PC-3 (cell line): ENCODE data around the gene CEP112. TPM values are rescaled to one million over a fixed set of nuclear protein-coding genes. Genes with fewer than 3 reads are reported as not detected.

ENCODE experiments used
- ATAC-seq: fragments of 200-7000 bp; cut with Tn5 transposase; 2 replicates; pipeline ENCODE4 v1.9.1; 2020; ENCODE audit warnings: mild to moderate bottlenecking, moderate library complexity
- BruUV-seq: library from RNA; stranded (reverse); fragments of 400-500 nt; replicated peaks from 2 replicates; lab custom pipeline; 2021; lab: Mats Ljungman, UMichigan
- CTCF ChIA-PET: fragments of 300-600 bp; sonication (Branson Sonifier 250); formaldehyde crosslinking; loops from one replicate; lab custom pipeline; 2022; ENCODE audit warnings: antibody characterized with exemption; lab: Charles Lee
- POLR2A ChIA-PET: fragments of 300-600 bp; sonication (Branson Sonifier 250); formaldehyde crosslinking; loops from one replicate; lab custom pipeline; 2022; ENCODE audit warnings: antibody characterized with exemption; ENCODE audit not compliant: unreplicated experiment; lab: Charles Lee
- DNase-seq: peaks from one replicate; pipeline ENCODE4 v3.0.0-alpha.2; 2015
- H2AFZ ChIP-seq: fragments of 300-600 bp; sonication (generic); 2 replicates; pipeline ENCODE4 v1.6.0; 2016; ENCODE audit warnings: antibody characterized with exemption, low read length
- H3F3A ChIP-seq: fragments of 300-600 bp; sonication (generic); one replicate; pipeline ENCODE4 v1.6.0; 2017; ENCODE audit warnings: antibody characterized with exemption, low read length, control low read depth, mild to moderate bottlenecking; ENCODE audit not compliant: unreplicated experiment
- H3K27ac ChIP-seq: fragments of 300-600 bp; sonication (generic); 2 replicates; pipeline ENCODE4 v1.5.1; 2016; ENCODE audit warnings: mild to moderate bottlenecking, low read length
- H3K27me3 ChIP-seq: fragments of 300-600 bp; sonication (generic); 2 replicates; pipeline ENCODE4 v1.6.1; 2016; ENCODE audit warnings: low read length, mixed read lengths
- H3K36me3 ChIP-seq: fragments of 300-600 bp; sonication (generic); 2 replicates; pipeline ENCODE4 v1.6.1; 2016; ENCODE audit warnings: low read depth, mixed run types, low read length, mixed read lengths
- H3K4me1 ChIP-seq: fragments of 300-600 bp; sonication (generic); 2 replicates; pipeline ENCODE4 v1.5.1; 2016; ENCODE audit warnings: low read length; ENCODE audit not compliant: insufficient read depth
- H3K4me2 ChIP-seq: fragments of 300-600 bp; sonication (generic); 2 replicates; pipeline ENCODE4 v1.6.0; 2016; ENCODE audit warnings: low read length
- H3K4me3 ChIP-seq: fragments of 300-600 bp; sonication (generic); 2 replicates; pipeline ENCODE4 v1.5.1; 2016; ENCODE audit warnings: mild to moderate bottlenecking, low read length, mixed read lengths
- H3K79me2 ChIP-seq: fragments of 300-600 bp; sonication (generic); 2 replicates; pipeline ENCODE4 v1.6.1; 2017; ENCODE audit warnings: low read length, mixed read lengths
- H3K9ac ChIP-seq: fragments of 300-600 bp; sonication (generic); 2 replicates; pipeline ENCODE4 v1.6.0; 2016; ENCODE audit warnings: mild to moderate bottlenecking, low read length
- H3K9me2 ChIP-seq: fragments of 300-600 bp; sonication (generic); replicated peaks from 2 replicates; pipeline ENCODE4 v1.6.1; 2016; ENCODE audit warnings: mixed run types, low read length, mixed read lengths
- H3K9me3 ChIP-seq: fragments of 300-600 bp; sonication (generic); 2 replicates; pipeline ENCODE4 v1.6.1; 2016; ENCODE audit warnings: low read length, mixed read lengths
- H4K20me1 ChIP-seq: fragments of 300-600 bp; sonication (generic); 2 replicates; pipeline ENCODE4 v1.6.1; 2016; ENCODE audit warnings: low read length, mixed read lengths
- EZH2 ChIP-seq: fragments of 300-600 bp; sonication (generic); IDR thresholded peaks from one replicate; pipeline ENCODE4 v1.6.1; 2017; ENCODE audit warnings: antibody characterized with exemption, mild to moderate bottlenecking, low read length; ENCODE audit not compliant: unreplicated experiment
- EZH2phosphoT487 ChIP-seq: fragments of 300-600 bp; sonication (generic); IDR thresholded peaks from 2 replicates; pipeline ENCODE4 v1.6.1; 2018; ENCODE audit warnings: mild to moderate bottlenecking, antibody characterized with exemption, low read length, borderline replicate concordance
- intact Hi-C: fragments of 100-400 bp; cut with micrococcal nuclease; formaldehyde crosslinking; loops from 2 replicates; pipeline ENCODE4 v1.9.0; 2023
- total RNA-seq: library from RNA; depleted of rRNA; stranded (reverse); fragments of >200 nt; gene quantifications from 2 replicates; pipeline ENCODE4 v1.2.3, GENCODE V29; 2014
- TF ChIP-seq, protein P1 (sequence below): fragments of 300-600 bp; sonication (generic); conservative IDR thresholded peaks from 2 replicates; pipeline ENCODE4 v1.5.1; 2017; ENCODE audit warnings: antibody characterized with exemption, low read depth, mild to moderate bottlenecking, low read length

Gene CEP112
- total RNA-seq, 1 experiment from 2014 or later = 6.5 TPM

GRCh38 chr17:65888649-65889048, 303.3 kb downstream of the CEP112 start:
- no peaks in the 10 kb centered on the region for H3K36me3 ChIP-seq
- DNase-seq = no peak
- no peak overlapping the region for H2AFZ ChIP-seq
- ChIA-PET POLR2A (interaction anchor here (0.7 kb wide), 1 partner anchor 33 kb away, joined by 3 read pairs; no protein-coding TSS in a partner anchor), CTCF (no interaction called here)
- BruUV-seq = no TSS peak
- H3K9ac ChIP-seq = no peak overlapping the region
- no peak for ATAC-seq
- H3K4me1 ChIP-seq = 0 out of 2 replicates have a peak, but pooled peaks cover 4% of the 10 kb centered on the region
- no peaks in the 10 kb centered on the region for H3K79me2 ChIP-seq
- H3K4me2 ChIP-seq = no peak overlapping the region
- H3K9me3 ChIP-seq = no peaks in the 10 kb centered on the region
- 0 out of 2 replicates have a peak, but pooled peaks cover 2% of the 10 kb centered on the region for H3K9me2 ChIP-seq
- H3F3A ChIP-seq = no peaks in the 10 kb centered on the region
- no peaks in the 10 kb centered on the region for H4K20me1 ChIP-seq
- intact Hi-C loops = no loop called here
- TF ChIP-seq, protein P1, sequence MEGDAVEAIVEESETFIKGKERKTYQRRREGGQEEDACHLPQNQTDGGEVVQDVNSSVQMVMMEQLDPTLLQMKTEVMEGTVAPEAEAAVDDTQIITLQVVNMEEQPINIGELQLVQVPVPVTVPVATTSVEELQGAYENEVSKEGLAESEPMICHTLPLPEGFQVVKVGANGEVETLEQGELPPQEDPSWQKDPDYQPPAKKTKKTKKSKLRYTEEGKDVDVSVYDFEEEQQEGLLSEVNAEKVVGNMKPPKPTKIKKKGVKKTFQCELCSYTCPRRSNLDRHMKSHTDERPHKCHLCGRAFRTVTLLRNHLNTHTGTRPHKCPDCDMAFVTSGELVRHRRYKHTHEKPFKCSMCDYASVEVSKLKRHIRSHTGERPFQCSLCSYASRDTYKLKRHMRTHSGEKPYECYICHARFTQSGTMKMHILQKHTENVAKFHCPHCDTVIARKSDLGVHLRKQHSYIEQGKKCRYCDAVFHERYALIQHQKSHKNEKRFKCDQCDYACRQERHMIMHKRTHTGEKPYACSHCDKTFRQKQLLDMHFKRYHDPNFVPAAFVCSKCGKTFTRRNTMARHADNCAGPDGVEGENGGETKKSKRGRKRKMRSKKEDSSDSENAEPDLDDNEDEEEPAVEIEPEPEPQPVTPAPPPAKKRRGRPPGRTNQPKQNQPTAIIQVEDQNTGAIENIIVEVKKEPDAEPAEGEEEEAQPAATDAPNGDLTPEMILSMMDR = no peak
- TF ChIP-seq EZH2phosphoT487 = no peak
- no peak for TF ChIP-seq EZH2
- no peaks in the 10 kb centered on the region for H3K27me3 ChIP-seq
- H3K27ac ChIP-seq = no peak overlapping the region
- H3K4me3 ChIP-seq = no peak overlapping the region

- Histone ChIP-seq H3K4me2 (no peak overlapping the region), H4K20me1 (no peaks in the 10 kb centered on the region), H3K9me2 (no peaks in the 10 kb centered on the region), H3K27me3 (no peaks in the 10 kb centered on the region), H3K79me2 (no peaks in the 10 kb centered on the region), H2AFZ (no peak overlapping the region), H3K36me3 (no peaks in the 10 kb centered on the region), H3K4me3 (no peak overlapping the region), H3F3A (no peaks in the 10 kb centered on the region), H3K4me1 (no peaks in the 10 kb centered on the region), H3K27ac (no peak overlapping the region), H3K9me3 (no peaks in the 10 kb centered on the region), H3K9ac (no peak overlapping the region)
- DNase-seq (no peak), ATAC-seq (no peak)
- ChIA-PET CTCF (no interaction called here), POLR2A (no interaction called here)
- BruUV-seq = no TSS peak
- TF ChIP-seq EZH2phosphoT487 = no peak
- TF ChIP-seq, protein P1 = no peak
- no peak for TF ChIP-seq EZH2
- intact Hi-C loops = no loop called here
Observed at GRCh38 chr17:65886315-65887245, 305.4 kb downstream of the CEP112 start.
